ENCODE data around the gene IFNLR1.

Gene IFNLR1

DNA sequence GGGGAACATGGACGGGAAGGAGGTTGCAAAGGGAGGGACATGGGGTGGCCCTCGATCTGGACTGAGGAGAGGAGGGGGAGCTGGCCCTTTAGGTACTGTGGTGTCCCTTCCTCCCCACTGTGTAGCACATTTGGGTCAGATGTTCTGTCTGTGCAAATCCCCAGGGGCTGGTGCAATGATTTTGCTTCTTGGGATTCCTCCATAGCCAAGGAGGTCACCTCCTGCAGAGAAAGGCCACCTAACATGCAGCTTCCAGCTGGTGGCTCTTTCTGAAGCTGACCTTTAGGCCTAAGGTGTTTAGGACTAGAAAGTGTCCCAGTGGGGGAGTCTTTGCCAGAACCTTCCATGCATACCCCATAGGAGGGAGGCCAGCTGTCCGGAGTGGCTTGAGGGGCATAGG is 66.1 kb downstream of the IFNLR1 start:
- DNase-seq (ENCODE audit: low spot score), result no peak

DNA sequence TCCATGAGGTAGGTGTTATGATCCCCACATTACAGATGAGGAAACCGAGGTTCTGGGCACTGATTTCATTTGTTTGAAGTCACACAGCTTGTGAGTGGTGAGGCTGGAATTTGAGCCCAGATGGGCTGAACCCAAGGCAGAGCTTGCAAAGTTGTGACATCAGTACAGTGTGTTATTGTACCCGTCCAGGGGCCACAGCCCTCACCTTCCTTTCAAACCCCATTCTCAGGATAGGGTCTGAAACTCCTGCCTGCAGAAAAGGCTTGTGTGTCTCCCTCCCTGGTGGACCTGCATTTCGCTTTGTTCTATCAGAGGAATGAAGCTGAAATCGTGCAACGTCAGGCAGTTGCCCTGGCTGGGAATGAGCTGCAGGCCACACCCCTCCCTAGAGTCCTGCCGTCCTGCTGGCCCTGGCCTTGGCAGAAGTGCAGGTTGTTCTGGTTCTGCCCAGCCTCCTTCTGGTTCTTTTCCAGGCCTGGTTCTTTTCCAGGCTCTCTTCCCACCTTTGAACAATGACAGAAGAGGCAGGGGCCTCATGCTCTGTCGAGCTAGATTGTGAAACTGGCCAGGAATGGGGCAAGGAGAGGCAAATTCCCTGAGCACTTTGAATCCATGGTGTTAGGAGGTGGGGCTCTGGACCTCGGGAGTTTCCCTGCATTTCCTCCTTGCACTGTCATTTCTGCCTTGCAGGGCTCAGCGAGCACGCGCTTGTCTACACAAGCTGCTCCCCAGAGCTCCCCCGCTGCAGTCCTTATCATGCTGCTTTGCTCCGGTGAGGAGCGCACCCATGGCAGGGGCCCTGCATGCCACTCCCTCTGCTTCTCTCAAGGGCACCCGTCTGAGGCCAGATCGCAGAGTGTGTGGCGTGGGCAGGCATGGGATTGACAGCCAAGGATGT is 67.0 kb downstream of the IFNLR1 start:
- DNase-seq (ENCODE audit: low spot score), result peak; percentile 86

DNA sequence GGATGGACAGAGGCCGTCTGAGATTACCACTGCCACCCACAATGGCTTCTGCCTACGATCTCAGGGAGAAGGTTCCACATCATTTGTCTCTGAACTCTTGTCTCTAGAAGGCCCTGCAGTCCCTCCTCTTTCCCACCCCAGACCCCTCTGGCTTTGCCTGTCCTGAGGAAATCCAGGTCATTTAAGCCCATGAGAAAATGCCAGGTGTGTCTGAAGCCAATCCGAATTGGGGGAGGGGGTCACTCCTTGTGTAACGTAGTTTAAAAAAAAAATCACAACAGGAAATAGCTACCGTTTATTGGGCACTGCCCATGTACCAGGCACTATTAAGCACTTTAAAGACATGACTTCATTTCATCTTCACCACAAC is 67.6 kb downstream of the IFNLR1 start:
- DNase-seq (ENCODE audit: low spot score), result no peak

DNA sequence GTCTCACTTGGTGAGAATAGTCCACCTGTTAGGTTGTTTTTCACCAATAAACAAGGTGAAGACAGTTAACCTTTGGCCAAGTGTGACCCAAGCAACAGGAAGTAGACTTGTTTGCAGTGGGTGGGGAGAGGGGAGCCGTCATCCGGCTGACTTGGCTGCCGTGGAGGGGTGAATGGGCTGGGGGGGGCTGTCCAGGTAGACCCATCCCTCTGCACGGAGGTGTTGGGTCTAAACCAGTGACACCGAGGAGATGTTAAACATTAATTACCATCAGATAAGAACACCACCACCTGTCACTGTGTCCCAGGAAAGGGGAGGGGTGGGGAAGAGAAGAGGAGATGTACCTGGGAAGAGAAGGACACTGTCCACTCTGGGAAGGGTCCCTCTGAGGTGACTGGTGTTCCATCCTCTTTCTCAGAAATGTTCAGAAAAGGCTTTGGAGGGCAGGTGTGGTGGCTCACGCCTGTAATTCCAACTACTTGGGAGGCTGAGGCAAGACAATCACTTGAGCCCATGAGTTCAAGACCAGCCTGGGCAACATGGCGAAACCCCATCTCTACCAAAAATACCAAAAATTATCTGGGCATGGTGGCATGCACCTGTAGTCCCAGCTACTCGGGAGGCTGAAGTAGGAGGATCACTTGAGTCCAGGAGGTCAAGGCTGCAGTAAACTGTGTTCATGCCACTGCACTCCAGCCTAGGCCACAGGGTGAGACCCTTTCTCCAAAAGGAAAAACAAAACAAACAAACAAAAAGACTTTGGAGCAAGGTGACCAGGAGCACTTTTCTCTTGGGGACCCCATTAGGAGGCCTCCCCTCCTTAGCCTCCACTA is 68.5 kb downstream of the IFNLR1 start:
- DNase-seq (ENCODE audit: low spot score), result peak; percentile 35

DNA sequence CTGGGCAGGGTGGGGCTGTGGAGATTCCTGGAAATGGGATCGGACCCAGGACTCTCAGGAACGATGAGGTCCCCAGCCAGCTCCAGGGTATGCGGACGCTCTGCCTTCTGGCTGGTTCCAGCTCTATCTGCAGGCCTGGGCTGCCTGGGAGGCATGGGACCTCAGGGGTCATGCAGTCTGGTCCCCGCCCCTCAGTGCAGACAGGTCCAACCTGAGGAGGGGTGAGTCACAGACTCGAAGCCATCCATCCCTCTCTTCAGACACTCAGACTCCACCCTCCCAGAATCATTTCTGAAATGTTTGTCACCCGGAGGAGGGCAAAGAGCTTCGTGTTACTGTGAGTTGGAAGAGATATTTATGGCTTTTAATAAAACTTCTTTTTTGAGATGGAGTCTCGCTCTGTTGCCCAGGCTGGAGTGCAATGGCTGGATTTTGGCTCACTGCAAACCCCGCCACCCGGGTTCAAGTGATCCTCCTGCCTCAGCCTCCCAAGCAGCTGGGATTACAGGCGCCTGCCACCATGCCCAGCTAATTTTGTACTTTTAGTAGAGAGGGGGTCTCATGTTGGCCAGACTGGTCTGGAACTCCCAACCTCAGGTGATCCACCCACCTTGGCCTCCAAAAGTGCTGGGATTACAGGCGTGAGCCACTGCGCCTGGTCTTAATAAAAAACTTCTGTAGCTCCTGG is 69.2 kb downstream of the IFNLR1 start:
- DNase-seq (ENCODE audit: low spot score), result peak; percentile 86

DNA sequence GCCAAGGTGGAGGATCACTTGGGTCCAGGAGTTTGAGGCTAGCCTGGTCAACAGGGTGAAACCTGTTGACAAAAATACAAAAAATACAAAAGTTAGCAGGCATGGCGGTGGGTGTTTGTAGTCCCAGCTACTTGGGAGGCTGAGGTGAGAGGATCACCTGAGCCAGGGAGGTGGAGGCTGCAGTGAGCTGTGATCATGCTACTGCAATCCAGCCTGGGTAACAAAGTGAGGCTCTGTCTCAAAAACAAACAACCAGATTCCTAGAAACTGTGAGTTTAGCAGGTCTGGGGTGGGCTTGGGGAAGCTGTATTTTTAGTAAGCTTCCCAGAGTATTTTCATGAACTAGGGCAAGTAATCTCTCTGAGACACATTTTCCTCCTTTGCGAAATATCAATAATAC is 70.0 kb downstream of the IFNLR1 start:
- no peak for DNase-seq (ENCODE audit: low spot score)

DNA sequence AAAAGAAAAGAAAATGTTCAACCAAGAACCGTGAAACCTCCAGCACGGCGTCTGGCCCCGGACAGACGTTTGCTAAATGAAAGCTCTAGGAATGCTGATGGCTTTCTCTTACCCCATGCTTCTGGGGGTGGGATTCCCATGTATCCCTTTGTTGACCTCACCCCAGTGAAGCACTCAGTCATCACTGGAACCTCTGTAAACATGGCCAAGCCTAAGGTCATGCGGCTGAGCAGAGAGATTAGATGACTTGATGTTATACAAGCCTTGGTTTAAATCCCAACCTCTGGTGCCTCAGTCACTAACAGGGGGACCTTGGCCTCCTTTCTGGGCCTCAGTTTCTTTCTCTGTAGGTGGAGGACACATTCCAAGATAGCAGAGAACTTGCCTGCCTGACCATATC is 72.3 kb downstream of the IFNLR1 start:
- DNase-seq (ENCODE audit: low spot score), result no peak

DNA sequence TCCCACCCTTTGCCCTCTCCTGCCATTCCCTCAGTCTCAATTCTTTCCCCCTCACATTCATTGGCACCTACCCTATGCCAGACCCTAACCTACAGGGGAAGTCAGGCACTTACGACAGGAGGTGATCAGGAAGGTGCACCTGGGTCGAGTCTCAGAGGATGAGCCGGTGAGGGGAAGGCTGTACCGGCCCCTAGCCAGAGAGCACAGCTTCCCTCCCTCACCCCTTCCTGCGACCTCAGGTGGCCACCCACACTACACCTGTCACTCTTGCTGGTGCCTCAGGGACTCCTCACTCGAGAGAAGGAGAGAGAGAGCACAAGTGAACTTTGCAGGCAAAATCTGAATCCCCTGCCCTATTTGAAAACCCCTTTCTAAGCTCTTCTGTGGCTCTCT is 73.5 kb downstream of the IFNLR1 start:
- DNase-seq (ENCODE audit: low spot score), result no peak

DNA sequence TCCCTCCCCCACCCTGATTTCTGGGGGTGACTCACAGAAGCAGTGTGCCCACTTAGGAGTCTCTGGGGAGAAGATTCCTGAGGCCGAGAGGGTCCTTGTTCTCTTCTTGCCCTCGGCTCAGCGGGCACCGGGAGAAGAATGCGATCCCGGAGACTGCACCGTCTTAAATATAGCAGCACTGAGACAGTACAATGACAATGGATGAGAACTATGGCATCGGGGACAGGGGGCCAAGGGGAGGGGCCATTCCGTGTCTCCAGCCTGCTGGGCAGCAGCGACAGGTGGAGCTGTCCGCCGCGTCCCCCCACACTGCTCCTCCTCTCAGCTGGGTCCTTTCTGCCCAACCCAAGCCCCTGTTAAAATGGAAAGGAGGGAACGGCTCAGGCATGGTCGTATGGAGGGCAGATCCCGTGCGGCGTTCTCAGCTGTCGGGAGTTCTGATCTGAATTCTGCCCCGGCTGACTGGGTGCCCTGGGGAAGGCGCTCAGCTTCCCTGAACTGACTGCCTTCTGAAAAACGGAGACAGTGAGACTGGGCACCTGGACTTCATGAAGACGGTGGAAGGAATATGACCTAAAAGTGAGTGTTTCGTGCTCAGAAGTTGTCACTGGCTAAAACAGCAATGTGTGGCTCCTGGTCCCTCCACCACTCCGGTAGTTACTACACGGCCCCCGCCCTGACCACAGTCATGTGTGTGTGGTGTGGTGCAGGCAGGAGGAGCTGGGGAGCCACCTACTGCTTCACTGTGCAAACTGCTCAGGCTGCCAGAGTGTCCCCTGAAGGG is 74.9 kb downstream of the IFNLR1 start, which contains the start of gene MYOM3:
MYOM3 (minus strand) TSS at position 140 of the 784 bp plus-strand sequence. CDS start 3,499 bp downstream, outside the sequence.
- DNase-seq (ENCODE audit: low spot score), result peak; percentile 83

DNA sequence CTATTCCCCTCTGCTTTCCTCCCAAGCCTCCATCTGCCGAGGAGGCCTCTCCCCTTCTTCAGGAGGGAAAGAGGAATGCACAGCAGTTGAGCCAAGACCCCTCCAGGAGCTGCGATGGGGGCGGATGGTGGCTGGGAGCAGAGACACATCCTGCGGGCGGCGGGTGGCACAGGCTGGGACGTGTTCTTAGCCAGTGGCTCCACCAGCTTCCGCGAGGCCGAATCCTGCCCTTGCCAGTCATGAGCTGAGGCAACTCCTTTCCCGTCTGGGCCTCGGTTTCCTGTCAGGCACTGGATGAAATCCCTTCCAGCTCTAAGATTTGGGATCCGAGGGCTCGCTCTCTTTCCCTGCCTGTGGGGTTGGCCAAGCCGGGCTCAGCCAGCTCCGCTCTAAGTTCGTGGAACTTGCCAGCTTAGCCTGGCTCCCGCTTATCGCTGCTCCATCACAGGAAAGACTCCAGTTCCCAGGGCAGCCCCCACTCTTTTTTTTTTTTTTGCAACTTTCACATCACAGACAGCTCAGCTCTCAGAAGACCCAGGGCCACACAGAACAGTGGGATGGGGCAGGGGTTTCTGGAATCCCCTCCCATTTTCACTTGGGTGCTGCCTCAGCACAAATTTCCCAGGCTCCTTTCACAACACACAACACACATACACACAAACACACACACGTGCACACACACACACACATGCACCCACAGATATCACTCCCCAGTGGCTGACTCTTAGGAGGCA is 75.7 kb downstream of the IFNLR1 start:
- no peak for DNase-seq (ENCODE audit: low spot score)

DNA sequence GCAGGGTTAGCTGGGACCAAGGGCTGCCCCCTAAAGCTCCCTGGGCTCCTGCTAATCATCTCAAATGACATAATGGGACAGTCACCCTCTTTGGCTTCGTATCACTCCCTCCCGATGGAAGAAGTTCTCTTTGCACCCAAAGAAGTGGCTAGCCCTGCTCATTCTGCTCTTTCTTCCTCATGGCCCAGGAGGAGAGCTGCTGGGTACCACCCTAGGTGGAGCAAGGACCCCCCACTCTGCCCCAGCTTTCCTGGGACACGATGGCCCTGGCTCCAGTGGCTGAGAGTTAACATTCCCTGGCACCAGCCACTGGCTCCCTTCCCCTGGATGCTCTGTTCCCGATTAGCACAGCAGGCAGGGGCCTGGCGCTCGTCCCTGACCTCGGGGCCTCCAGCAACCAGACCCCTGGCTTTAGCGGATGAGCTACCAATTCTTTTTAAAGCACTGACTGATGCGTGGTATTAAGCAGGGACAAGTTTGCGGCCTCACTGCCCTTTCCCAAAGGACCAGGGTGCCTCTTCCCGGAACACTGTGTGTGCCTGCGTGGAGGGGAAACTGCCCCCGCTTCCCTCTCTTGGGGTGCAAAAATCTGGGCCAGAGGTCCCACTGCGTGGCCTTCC is 76.3 kb downstream of the IFNLR1 start:
- DNase-seq (ENCODE audit: low spot score), result no peak

DNA sequence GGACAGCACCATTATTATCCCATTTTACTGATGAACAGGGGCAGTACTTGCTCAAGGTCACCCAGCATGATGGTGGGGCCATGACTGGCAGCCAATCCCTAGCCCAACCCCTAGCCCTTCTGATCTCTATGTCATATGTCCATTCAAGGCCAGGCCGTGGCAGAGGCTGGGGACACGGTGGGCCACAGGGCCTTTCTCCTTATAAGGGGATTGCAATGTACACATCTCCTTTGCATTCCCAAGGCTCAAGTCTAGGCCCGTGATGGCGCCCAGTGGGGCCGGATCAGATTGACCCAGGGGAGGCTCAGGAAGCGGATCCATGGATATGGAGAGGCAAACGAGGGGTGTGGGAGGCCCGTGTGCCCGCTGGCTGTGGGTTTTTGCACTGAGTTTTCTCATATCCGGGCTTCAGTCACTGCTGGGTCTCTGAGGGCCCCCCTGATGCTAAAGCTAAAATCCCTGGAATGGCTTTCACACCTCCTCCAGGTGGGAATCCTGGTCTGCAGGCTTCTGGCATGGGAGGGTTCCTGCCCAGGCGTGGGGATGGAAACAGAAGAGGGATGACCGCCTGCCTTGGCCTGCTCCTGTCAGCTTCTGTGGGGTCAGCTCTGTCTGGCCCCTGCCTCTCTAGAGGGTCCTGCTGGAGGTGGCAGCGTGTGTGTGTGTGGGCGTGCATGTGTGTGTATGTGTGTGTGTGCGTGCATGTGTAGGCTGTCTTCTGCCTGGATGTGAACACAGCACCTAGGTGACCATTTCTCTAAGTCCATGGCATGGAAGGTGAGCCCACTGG is 77.2 kb downstream of the IFNLR1 start:
- DNase-seq (ENCODE audit: low spot score), result no peak

DNA sequence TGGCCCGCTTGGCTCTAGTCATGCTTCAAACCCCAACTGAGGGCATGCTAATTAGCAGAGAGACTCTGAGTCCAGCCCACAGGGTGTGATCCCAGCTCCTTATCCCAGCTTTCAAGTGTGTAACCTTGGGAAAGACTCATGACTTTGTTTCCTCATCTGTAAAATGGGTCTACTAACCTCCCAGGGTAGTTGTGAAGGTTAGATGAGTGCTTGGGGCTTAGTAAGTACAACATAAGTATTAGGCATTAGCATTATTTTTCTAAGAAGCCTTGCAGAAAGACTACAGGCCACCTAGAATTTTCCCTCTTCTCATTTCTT is 78.0 kb downstream of the IFNLR1 start:
- no peak for DNase-seq (ENCODE audit: low spot score)

DNA sequence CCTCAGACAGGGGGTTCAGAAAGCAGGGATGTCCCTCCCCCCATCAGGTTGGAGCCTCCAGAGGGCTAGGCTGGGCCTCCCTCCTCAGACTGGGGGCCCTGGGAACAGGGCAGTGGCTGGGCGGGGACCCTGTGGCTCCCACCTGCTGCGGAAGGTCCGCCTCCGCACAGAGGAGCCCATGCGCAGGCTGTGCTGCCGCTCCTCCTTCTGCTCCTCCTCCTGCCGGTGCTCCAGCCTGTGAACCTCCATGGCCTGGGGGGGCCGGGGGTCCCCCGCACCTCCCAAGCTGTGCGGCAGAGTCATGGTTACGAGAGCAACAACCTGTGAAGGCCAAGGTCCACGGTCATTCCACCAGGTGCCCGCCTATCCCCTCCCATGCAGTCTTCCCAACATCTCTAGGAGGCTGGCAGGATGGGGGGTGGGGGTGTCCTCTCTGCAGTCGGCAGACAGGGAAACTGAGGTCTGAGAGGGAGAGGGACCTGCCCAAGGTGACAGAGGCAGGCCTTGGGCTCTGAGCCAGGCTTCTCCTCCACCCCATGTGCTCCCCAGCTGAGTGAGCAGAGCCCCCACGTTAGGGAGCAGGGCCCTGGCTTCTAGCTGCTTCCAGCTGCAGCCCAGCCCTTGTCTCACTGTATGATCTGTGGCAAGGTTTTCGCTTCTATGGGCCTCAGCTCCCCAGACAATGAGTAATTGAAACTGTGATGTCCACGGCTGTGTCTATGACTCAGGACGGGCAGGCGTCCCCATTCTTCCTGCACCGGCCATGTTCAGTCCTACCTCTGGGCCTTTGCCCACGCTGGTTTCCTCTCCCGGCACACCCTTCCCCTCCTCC is 78.5 kb downstream of the IFNLR1 start:
- peak; percentile 96 for DNase-seq (ENCODE audit: low spot score)

DNA sequence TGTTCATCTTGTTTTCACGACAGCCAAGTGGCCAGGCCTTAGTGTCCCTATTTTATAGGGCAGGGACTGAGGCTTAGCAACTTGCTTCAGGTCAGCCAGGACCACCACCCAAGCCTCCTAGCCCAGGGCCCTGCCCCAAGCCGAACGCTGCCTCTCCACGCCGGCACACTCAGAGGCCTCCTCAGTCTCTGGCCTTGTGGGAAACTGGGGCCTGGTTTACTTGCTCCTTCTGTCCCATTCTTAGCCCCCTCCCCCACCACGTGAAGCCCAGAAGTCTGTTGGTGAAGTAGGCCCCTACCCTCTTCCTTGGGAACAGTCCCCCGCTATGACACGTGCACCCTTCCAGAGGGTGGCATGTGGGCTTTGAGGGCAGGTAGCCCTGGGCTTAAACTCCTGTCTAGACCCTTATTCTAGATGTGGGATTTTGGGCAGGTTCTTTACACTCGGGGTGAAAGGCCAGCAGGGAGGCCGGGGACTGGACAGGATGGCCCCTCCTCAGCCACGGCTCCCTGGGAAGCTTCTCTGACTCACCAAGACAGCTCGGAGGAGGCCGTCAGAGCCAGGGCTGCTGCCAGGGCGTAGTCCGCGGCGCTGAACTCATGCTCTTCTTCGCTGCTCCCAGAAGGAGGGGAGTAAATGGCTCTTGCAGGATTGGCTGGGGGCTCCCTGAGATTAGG is 79.5 kb downstream of the IFNLR1 start:
- DNase-seq (ENCODE audit: low spot score), result peak; percentile 78

DNA sequence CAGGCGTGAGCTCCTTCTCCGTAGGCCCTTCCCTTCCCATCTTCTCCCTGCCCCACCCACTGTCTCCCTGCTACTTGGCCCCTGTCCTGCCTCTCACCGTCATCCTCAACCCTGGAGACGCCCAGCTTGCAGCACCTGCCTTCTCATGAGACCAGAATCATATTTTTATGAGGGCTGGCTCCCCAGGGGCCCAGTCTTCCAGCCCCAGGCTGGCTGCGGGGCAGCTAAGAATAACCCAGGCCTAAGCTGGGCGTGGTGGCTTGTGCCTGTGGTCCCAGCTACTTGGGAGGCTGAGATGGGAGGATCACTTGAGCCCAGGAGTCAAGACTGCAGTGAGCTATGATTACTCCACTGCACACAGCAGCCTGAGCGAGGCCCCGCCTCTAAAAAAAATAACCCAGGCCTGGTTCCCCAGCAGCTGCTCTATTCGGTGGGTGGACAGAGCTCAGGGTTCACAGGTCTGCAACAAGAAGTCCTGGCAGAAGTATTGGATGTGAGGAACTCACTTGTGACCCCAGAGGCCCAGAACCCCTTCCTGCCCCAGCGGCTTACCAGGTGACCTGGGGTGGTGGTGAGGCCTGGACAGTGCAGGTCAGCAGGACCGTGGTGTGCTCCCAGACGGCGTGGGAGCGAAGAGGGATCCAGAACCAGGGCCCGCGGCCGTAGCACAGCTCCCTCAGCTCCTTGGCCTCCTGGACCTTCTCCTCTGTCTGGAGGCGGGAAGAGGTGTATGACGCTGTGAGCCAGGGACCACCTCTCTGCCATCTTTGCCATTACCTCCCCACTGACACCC is 81.5 kb downstream of the IFNLR1 start:
- DNase-seq (ENCODE audit: low spot score), result no peak

DNA sequence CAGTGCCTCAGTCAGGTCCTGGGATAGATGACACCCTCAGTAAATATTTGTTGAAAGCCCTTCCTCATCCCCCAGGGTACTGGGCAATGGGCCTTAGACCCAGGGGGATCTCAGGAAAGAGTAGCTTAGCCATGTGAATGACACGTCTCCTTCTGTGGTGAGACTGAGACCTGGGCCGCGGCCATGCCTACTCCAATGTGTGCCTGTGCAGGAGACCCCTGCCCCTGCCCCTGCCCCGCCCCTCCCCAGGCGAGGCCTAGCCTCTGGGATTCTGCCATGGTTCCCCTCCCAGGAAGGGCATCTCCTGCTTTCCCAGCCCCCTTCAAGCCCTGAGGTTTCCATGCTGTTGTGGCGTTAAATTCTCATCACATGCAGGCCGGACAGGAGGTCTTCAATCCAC is 82.2 kb downstream of the IFNLR1 start:
- no peak for DNase-seq (ENCODE audit: low spot score)
